ENCODE data around the gene NBEA.

Gene NBEA

DNA sequence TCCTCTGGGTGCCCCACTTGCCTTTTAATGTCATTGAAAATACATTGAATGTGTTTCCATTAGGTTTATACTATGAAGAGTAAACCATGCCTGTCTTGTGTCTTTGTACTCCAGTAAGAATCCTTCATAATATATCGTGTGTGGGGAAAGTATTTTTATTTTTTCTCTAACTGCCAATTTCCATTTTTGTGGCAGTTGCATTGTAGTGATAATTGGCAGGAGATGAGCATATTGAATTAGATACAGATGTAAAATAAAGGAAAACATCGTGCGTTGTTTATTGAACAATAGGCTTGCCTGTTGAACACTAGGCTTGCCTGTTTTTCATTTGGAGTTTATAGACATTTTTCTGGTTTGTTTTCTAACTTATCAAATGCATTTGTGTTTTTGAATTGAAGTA lies 218.8 kb downstream of the NBEA start:
- H3K4me1 ChIP-seq (ENCODE audit: control insufficient read depth, insufficient read depth, low read length) = no peaks in the 10 kb centered on the region
- H3K27ac ChIP-seq (ENCODE audit: low read length) = no peak overlapping the region
- DNase-seq (ENCODE audit: low read depth, low spot score) = no peak
- no peaks in the 10 kb centered on the region for H3K27me3 ChIP-seq (ENCODE audit: control insufficient read depth, insufficient read depth, low read length)
- no CpG with 5 or more reads among the region's 3 CpGs for WGBS (ENCODE audit: insufficient coverage, insufficient read length)
- no peak overlapping the region for H3K4me3 ChIP-seq (ENCODE audit: low read length)
- H3K36me3 ChIP-seq (ENCODE audit: control insufficient read depth, insufficient read depth, low read length) = no peaks in the 10 kb centered on the region
- H3K9me3 ChIP-seq (ENCODE audit: control insufficient read depth, insufficient read depth, low read length) = no peaks in the 10 kb centered on the region

DNA sequence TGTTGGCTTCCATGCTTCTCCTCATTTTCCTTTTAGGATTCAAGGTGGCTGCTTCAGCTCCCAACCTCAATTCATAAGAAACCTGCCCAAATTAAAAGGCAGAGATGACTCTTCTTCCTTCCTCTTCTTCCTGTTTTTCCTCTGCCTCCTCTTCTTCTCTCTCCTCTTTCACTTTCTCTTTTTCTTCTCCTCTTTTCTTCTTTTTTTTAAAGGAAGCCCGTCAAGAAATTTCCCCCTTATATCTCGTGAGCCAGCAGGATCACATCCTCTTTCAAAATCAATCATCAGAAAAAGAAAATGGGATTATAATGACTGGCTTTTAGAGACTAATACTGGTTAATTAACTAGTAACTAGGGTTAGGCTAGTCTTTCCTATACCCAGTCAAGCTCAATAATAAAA lies 220.3 kb downstream of the NBEA start:
- H3K36me3 ChIP-seq (ENCODE audit: control insufficient read depth, insufficient read depth, low read length) = no peaks in the 10 kb centered on the region
- H3K9me3 ChIP-seq (ENCODE audit: control insufficient read depth, insufficient read depth, low read length) = no peaks in the 10 kb centered on the region
- WGBS (ENCODE audit: insufficient coverage, insufficient read length) = no CpG with 5 or more reads among the region's 2 CpGs
- no peaks in the 10 kb centered on the region for H3K4me1 ChIP-seq (ENCODE audit: control insufficient read depth, insufficient read depth, low read length)
- DNase-seq (ENCODE audit: low read depth, low spot score) = no peak
- no peaks in the 10 kb centered on the region for H3K27me3 ChIP-seq (ENCODE audit: control insufficient read depth, insufficient read depth, low read length)
- H3K4me3 ChIP-seq (ENCODE audit: low read length) = no peak overlapping the region
- no peak overlapping the region for H3K27ac ChIP-seq (ENCODE audit: low read length)

DNA sequence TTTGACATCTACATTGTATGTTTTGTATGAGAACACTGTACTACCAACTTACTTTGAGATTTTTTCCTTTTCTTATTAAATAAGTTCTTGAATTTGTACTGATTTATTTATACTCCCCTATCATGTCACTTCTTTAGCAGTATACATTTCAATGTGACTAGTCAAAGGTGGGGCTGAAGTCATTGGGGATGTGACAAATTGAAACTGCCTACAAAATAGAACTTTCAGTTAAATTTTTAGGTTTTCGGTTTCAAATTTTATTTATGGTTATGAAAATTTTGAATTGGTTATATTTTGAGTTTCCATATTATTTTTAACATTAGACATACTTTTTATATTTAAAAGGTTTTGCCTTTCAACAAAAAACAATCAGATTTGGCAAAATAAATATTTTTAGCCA lies 221.6 kb downstream of the NBEA start:
- DNase-seq (ENCODE audit: low read depth, low spot score) = no peak
- H3K27ac ChIP-seq (ENCODE audit: low read length) = no peak overlapping the region
- no peaks in the 10 kb centered on the region for H3K27me3 ChIP-seq (ENCODE audit: control insufficient read depth, insufficient read depth, low read length)
- 100% methylated on average over 1 of the region's 1 CpG for WGBS (ENCODE audit: insufficient coverage, insufficient read length)
- H3K4me3 ChIP-seq (ENCODE audit: low read length) = no peak overlapping the region
- no peaks in the 10 kb centered on the region for H3K36me3 ChIP-seq (ENCODE audit: control insufficient read depth, insufficient read depth, low read length)
- H3K9me3 ChIP-seq (ENCODE audit: control insufficient read depth, insufficient read depth, low read length) = no peaks in the 10 kb centered on the region
- H3K4me1 ChIP-seq (ENCODE audit: control insufficient read depth, insufficient read depth, low read length) = no peaks in the 10 kb centered on the region

DNA sequence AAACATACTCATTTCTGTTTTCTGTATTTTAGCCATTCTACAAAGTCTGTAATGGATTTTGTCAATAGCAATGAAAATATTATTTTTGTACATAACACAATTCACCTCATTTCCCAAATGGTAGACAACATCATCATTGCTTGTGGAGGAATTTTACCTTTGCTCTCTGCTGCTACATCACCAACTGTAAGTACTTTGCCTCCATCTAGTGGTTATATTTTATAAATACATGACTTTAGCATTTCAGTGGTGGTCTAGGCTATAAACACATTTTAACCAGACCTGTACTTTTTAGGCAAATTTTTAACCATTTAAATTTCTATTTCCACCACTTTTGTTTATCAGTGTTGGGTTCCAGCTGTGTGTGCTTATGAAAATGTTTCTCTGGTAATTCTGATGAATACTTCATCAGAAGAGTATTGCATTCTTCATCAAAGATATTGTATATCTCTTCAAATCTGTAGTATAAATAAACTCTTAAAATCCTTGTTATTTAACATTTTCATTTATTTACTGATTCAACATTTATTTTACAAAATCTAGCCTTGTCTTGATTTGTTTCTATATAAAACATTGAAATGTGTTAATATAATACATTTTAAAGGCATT lies 222.4 kb downstream of the NBEA start:
- Histone ChIP-seq H3K36me3 (ENCODE audit: control insufficient read depth, insufficient read depth, low read length) (no peaks in the 10 kb centered on the region), H3K27me3 (ENCODE audit: control insufficient read depth, insufficient read depth, low read length) (no peaks in the 10 kb centered on the region), H3K9me3 (ENCODE audit: control insufficient read depth, insufficient read depth, low read length) (no peaks in the 10 kb centered on the region), H3K4me1 (ENCODE audit: control insufficient read depth, insufficient read depth, low read length) (no peaks in the 10 kb centered on the region), H3K4me3 (ENCODE audit: low read length) (no peak overlapping the region), H3K27ac (ENCODE audit: low read length) (no peak overlapping the region)
- no peak for DNase-seq (ENCODE audit: low read depth, low spot score)

DNA sequence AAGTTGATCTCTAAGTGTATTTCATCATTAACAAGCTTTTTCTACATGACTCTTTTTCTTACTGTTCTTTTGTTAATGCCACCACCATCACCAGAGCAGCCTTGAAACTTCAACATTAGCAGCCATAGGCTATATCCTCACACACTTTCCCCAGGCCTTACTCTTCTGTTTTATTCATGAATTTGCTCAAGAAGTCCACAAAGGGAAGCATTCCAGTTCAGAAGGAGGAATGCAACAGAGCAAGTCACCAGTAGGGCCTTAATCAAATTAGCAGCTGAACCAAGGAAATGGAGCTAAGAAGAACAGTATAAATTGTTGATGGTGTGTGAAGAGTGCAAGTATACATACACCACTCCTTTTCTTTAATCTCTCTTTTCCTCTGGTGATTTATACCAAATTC lies 223.1 kb downstream of the NBEA start:
- Histone ChIP-seq H3K4me3 (ENCODE audit: low read length) (no peak overlapping the region), H3K36me3 (ENCODE audit: control insufficient read depth, insufficient read depth, low read length) (no peaks in the 10 kb centered on the region), H3K9me3 (ENCODE audit: control insufficient read depth, insufficient read depth, low read length) (no peaks in the 10 kb centered on the region), H3K27me3 (ENCODE audit: control insufficient read depth, insufficient read depth, low read length) (no peaks in the 10 kb centered on the region), H3K27ac (ENCODE audit: low read length) (no peak overlapping the region), H3K4me1 (ENCODE audit: control insufficient read depth, insufficient read depth, low read length) (no peaks in the 10 kb centered on the region)
- no peak for DNase-seq (ENCODE audit: low read depth, low spot score)

DNA sequence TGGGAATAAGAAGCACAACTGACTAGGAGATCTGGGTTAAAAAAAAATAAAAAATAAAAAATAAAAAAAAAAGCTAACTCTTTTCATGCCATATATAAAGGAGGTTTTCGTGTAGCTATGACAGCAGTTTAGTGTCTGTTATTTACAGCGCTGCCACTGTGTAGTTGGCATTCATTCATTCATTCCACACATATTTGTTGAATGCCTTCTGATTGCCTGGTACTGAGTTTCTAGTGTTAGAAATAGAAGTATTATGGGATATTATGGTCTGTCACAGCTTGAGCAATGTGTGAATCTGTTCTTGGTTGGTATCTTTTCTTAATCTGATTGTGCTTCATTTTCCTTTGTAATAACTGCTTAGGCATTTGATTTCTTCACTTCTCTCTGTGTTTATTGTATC lies 237.4 kb downstream of the NBEA start:
- no peak overlapping the region for H3K27ac ChIP-seq (ENCODE audit: low read length)
- H3K4me3 ChIP-seq (ENCODE audit: low read length) = no peak overlapping the region
- H3K36me3 ChIP-seq (ENCODE audit: control insufficient read depth, insufficient read depth, low read length) = no peaks in the 10 kb centered on the region
- DNase-seq (ENCODE audit: low read depth, low spot score) = no peak
- H3K4me1 ChIP-seq (ENCODE audit: control insufficient read depth, insufficient read depth, low read length) = no peaks in the 10 kb centered on the region
- H3K27me3 ChIP-seq (ENCODE audit: control insufficient read depth, insufficient read depth, low read length) = no peaks in the 10 kb centered on the region
- no peaks in the 10 kb centered on the region for H3K9me3 ChIP-seq (ENCODE audit: control insufficient read depth, insufficient read depth, low read length)
- no CpG with 5 or more reads among the region's 2 CpGs for whole genome bisulfite sequencing (ENCODE audit: insufficient coverage, insufficient read length)

DNA sequence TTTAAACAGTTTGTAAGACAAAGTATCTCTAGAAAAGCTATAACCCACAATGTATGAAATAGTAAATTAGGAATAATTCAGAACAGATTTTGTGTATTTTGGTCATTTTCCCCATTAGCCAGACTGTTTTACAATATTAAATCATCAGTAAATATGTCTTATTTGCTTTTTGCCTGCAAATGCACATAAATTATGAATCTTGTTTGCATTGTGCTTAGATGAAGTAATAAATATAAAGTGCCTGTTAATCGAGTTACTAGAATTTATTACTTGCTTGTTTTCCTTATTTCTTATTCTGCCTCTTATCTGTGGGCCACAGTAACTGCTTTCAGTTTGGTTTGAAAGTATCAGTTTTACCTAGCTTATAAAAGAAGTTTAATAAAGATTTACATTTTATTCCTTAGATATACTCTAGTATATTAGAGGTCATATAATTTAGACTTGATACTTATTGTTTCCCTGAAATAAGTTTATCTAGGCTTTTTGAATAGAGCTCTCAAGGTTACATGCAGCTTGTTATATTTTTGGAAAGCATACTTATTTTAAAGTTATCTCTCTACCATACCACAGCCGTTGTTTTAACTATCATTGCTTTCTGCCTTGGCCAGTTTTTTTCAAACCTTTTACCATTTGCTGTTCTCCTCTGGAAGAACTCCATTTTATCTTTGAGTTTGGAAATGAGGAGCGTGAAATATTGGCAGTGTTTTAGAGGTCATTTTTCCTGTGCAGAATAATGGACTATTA lies 238.0 kb downstream of the NBEA start:
- Histone ChIP-seq H3K27me3 (ENCODE audit: control insufficient read depth, insufficient read depth, low read length) (no peaks in the 10 kb centered on the region), H3K27ac (ENCODE audit: low read length) (no peak overlapping the region), H3K9me3 (ENCODE audit: control insufficient read depth, insufficient read depth, low read length) (no peaks in the 10 kb centered on the region), H3K4me1 (ENCODE audit: control insufficient read depth, insufficient read depth, low read length) (no peaks in the 10 kb centered on the region), H3K4me3 (ENCODE audit: low read length) (no peak overlapping the region), H3K36me3 (ENCODE audit: control insufficient read depth, insufficient read depth, low read length) (no peaks in the 10 kb centered on the region)
- DNase-seq (ENCODE audit: low read depth, low spot score) = no peak
- no CpG with 5 or more reads among the region's 3 CpGs for WGBS (ENCODE audit: insufficient coverage, insufficient read length)

DNA sequence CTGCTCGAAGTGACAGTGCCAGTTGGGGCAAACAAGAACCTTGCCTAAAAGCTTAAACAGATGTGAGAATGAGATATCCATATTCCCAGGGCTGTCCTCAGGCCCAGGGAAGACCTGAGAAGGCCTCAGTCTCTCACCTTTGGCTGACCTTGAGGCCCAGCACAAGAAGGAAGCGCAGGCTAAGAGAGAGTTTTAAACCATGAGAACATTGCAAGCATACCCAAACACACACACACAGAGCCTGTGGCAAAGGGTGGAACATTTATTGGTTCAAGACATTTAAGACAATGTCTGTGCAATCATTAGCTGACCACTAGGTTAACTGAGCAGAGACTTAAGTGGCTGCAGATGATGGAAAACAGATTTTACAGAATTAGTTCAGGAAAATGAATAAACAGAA lies 248.2 kb downstream of the NBEA start:
- no peak overlapping the region for H3K4me3 ChIP-seq (ENCODE audit: low read length)
- no peaks in the 10 kb centered on the region for H3K9me3 ChIP-seq (ENCODE audit: control insufficient read depth, insufficient read depth, low read length)
- no peaks in the 10 kb centered on the region for H3K4me1 ChIP-seq (ENCODE audit: control insufficient read depth, insufficient read depth, low read length)
- no peak overlapping the region for H3K27ac ChIP-seq (ENCODE audit: low read length)
- no peaks in the 10 kb centered on the region for H3K27me3 ChIP-seq (ENCODE audit: control insufficient read depth, insufficient read depth, low read length)
- no peaks in the 10 kb centered on the region for H3K36me3 ChIP-seq (ENCODE audit: control insufficient read depth, insufficient read depth, low read length)
- no peak for DNase-seq (ENCODE audit: low read depth, low spot score)
- no CpG with 5 or more reads among the region's 2 CpGs for WGBS (ENCODE audit: insufficient coverage, insufficient read length)

DNA sequence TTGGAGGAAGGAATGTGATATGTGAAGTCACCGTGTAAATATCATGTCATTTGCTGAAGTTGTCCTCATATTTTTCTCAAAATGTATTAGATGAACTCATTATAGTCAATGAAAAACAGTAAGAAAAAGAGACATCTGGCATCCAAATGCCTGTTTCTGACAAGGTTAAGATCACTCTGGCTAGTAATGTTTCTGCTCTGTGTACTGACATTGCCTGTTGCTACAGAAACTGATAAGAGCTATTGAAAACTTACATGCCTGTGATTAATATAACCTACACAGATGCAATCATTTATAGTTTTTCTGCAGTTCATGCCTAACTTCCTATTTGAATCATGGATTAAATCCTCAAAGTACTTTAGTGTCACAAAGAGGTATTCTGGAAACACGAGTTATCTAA lies 249.8 kb downstream of the NBEA start:
- no peaks in the 10 kb centered on the region for H3K9me3 ChIP-seq (ENCODE audit: control insufficient read depth, insufficient read depth, low read length)
- no peak for DNase-seq (ENCODE audit: low read depth, low spot score)
- no peak overlapping the region for H3K4me3 ChIP-seq (ENCODE audit: low read length)
- WGBS (ENCODE audit: insufficient coverage, insufficient read length) = no CpG with 5 or more reads among the region's 2 CpGs
- peaks cover 3% of the 10 kb centered on the region; the same call in 1 of the 2 replicates for H3K36me3 ChIP-seq (ENCODE audit: control insufficient read depth, insufficient read depth, low read length)
- no peak overlapping the region for H3K27ac ChIP-seq (ENCODE audit: low read length)
- no peaks in the 10 kb centered on the region for H3K4me1 ChIP-seq (ENCODE audit: control insufficient read depth, insufficient read depth, low read length)
- H3K27me3 ChIP-seq (ENCODE audit: control insufficient read depth, insufficient read depth, low read length) = no peaks in the 10 kb centered on the region

DNA sequence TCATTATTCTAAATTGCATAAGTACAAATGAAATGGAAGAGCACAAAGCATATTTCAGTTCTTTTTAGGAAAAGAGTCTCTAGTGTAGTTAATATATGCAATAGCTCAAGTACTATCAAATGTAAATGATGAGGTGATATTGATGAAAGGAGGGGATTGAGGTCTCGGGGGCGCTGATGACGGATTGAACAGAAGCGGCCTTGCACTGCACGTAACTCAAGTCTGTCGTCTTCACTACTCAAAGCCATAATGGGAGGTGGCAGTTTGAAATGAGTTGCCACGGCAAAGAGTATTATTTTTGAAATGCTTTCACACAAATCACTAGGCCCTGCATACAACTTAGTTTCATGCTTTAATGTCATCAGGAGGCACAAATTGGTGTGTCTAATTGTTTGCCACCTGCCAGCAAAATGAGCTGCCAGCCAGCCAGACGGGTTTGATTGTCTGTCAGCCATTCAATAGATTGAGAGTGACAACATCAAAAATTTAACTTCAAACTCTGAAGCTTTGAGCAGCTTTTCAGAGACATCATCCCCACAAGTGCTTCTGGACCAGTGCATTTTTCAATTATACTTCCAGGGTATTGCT lies 256.6 kb downstream of the NBEA start:
- H3K27me3 ChIP-seq (ENCODE audit: control insufficient read depth, insufficient read depth, low read length) = no peaks in the 10 kb centered on the region
- no peaks in the 10 kb centered on the region for H3K9me3 ChIP-seq (ENCODE audit: control insufficient read depth, insufficient read depth, low read length)
- H3K4me3 ChIP-seq (ENCODE audit: low read length) = no peak overlapping the region
- H3K4me1 ChIP-seq (ENCODE audit: control insufficient read depth, insufficient read depth, low read length) = no peaks in the 10 kb centered on the region
- DNase-seq (ENCODE audit: low read depth, low spot score) = no peak
- peaks cover 3% of the 10 kb centered on the region; the same call in 1 of the 2 replicates for H3K36me3 ChIP-seq (ENCODE audit: control insufficient read depth, insufficient read depth, low read length)
- no CpG with 5 or more reads among the region's 8 CpGs for WGBS (ENCODE audit: insufficient coverage, insufficient read length)
- no peak overlapping the region for H3K27ac ChIP-seq (ENCODE audit: low read length)

DNA sequence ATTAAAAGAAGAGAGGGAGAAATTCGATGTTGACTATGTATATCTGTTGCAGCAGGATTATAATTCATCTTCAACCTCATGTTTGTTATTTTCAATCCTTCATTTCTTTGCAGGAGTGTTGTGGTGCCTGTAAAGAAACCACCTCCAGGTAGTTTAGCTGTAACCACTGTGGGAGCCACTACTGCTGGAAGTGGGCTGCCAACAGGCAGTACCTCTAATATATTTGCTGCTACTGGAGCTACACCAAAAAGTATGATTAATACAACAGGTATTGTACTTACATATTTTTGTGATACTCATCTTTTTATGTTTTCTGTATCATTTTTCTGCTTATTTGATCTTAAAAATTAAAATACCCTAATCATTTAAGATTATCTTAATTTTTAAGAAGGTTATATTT lies 266.5 kb downstream of the NBEA start:
- Histone ChIP-seq H3K9me3 (ENCODE audit: control insufficient read depth, insufficient read depth, low read length) (no peaks in the 10 kb centered on the region), H3K27ac (ENCODE audit: low read length) (no peak overlapping the region), H3K4me1 (ENCODE audit: control insufficient read depth, insufficient read depth, low read length) (no peaks in the 10 kb centered on the region), H3K4me3 (ENCODE audit: low read length) (no peak overlapping the region), H3K36me3 (ENCODE audit: control insufficient read depth, insufficient read depth, low read length) (no peaks in the 10 kb centered on the region), H3K27me3 (ENCODE audit: control insufficient read depth, insufficient read depth, low read length) (no peaks in the 10 kb centered on the region)
- no peak for DNase-seq (ENCODE audit: low read depth, low spot score)
- whole genome bisulfite sequencing (ENCODE audit: insufficient coverage, insufficient read length) = no CpG with 5 or more reads among the region's 1 CpG
